HG03457 (cell line): ENCODE results near the gene PARP9.

Source experiments
- ATAC-seq: cut with Tn5 transposase; IDR thresholded peaks from one replicate; pipeline ENCODE4 v1.9.1; 2021; ENCODE audit warnings: moderate number of reproducible peaks; ENCODE audit not compliant: unreplicated experiment

Gene PARP9

GRCh38 chr3:122564155-122564912 lies at the start of gene PARP9, which contains the start of gene DTX3L:
Gene PARP9 (minus strand): TSS chr3:122564300. CDS start chr3:122559620, 4,680 bp downstream.
Gene DTX3L (plus strand): TSS chr3:122564338. CDS start chr3:122564427, 89 bp downstream.
- ATAC-seq, result peak; percentile 83

GRCh38 chr3:122612696-122613095 lies 48.6 kb upstream of the PARP9 start:
- no peak for ATAC-seq

- ATAC-seq, result peak; percentile 89
Measured at GRCh38 chr3:122609798-122610559, 45.9 kb upstream of the PARP9 start.

GRCh38 chr3:122608916-122609315 lies 44.8 kb upstream of the PARP9 start:
- ATAC-seq, result no peak

GRCh38 chr3:122606330-122606729 lies 42.2 kb upstream of the PARP9 start:
- ATAC-seq, result no peak

- ATAC-seq, result no peak
Measured at GRCh38 chr3:122603056-122603455, 39.0 kb upstream of the PARP9 start.

- ATAC-seq, result no peak
Measured at GRCh38 chr3:122602011-122602710, 38.1 kb upstream of the PARP9 start.

- no peak for ATAC-seq
Measured at GRCh38 chr3:122598556-122598955, 34.5 kb upstream of the PARP9 start.

- ATAC-seq, result no peak
Measured at GRCh38 chr3:122598151-122598550, 34.1 kb upstream of the PARP9 start.

- ATAC-seq, result no peak
Measured at GRCh38 chr3:122594025-122594424, 29.9 kb upstream of the PARP9 start.

- ATAC-seq, result no peak
Measured at GRCh38 chr3:122590610-122591009, 26.5 kb upstream of the PARP9 start.

- peak; percentile 60 for ATAC-seq
Measured at GRCh38 chr3:122589297-122589696, 25.2 kb upstream of the PARP9 start.

GRCh38 chr3:122587572-122587971 lies 23.5 kb upstream of the PARP9 start:
- ATAC-seq, result no peak

GRCh38 chr3:122586773-122587485 lies 22.8 kb upstream of the PARP9 start:
- ATAC-seq, result no peak

- no peak for ATAC-seq
Measured at GRCh38 chr3:122586098-122586497, 22.0 kb upstream of the PARP9 start.

GRCh38 chr3:122582390-122582789 lies 18.3 kb upstream of the PARP9 start:
- no peak for ATAC-seq

- no peak for ATAC-seq
Measured at GRCh38 chr3:122581622-122582021, 17.5 kb upstream of the PARP9 start.

- ATAC-seq, result no peak
Measured at GRCh38 chr3:122580470-122580869, 16.4 kb upstream of the PARP9 start.

- no peak for ATAC-seq
Measured at GRCh38 chr3:122578069-122578740, 14.1 kb upstream of the PARP9 start.

- ATAC-seq, result no peak
Measured at GRCh38 chr3:122577409-122578031, 13.4 kb upstream of the PARP9 start, which contains the start of gene PARP15. Gene PARP15 (plus strand): TSS chr3:122577650. CDS start chr3:122577668, 18 bp downstream.
